ENCODE measurements around the gene GTPBP3. TPM values are rescaled to one million over a fixed set of nuclear protein-coding genes. Genes with fewer than 3 reads are reported as not detected.

GTPBP3 gene
- total RNA-seq, 2 experiments from 2014 or later, result 21.2 to 24.0 TPM

DNA sequence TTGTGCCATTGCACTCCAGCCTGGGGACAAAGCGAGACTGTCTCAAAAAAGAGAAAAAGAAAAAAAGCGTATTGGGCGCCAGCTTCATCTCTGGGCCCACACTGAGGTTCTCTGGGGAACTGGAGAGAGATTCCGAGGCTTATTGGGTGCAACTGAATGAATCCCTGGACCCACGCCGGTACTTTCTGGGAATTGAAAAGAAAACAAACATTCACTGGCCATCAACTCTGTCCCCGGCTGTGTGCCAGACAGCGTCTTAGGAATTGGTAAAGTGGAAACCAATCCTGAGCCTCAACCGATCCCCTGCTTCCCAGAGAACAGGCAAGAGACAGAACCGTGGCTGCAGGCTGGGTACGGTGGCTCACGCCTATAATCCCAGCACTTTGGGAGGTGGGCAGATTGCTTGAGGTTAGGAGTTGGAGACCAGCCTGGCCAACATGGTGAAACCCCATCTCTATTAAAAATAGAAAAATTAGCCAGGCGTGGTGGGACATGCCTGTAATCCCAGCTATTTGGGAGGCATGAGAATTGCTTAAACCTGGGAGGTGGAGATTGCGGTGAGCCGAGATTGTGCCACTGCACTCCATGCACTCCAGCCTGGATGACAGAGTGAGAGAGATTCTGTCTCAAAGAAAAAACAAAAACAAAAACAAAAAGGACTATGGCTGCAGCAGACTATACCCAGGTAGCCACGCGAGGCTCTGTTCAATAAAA, 11.3 kb upstream of the GTPBP3 start:
- ChIA-PET CTCF (interaction anchor here (2.2 to 3.5 kb wide), 2 partner anchors 21 to 34 kb away, joined by 10 to 13 read pairs; partner anchors contain the start of gene MRPL34), POLR2A (interaction anchor here (1.6 kb wide), 1 partner anchor 17 kb away, joined by 4 read pairs; the partner anchor contains the start of gene DDA1)
- no peak for ATAC-seq (ENCODE audit: poor library complexity)
- peaks cover 0 to 7% of the 10 kb centered on the region in 2 experiments for H3K9me3 ChIP-seq (ENCODE audit: control insufficient read depth in 1 of 2, insufficient read depth in 1 of 2, low read length in 2 of 2)
- H3K27ac Mint-ChIP-seq, result no peak overlapping the region
- H3K36me3 ChIP-seq (ENCODE audit: insufficient read depth, low read length), result peaks cover 7% of the 10 kb centered on the region
- H3K9me3 Mint-ChIP-seq, result no peaks in the 10 kb centered on the region
- intact Hi-C loops (cut with DNase I, micrococcal nuclease), result no loop called here
- peak overlapping the region; percentile 63 for H3K4me3 Mint-ChIP-seq
- TF ChIP-seq, protein P1, sequence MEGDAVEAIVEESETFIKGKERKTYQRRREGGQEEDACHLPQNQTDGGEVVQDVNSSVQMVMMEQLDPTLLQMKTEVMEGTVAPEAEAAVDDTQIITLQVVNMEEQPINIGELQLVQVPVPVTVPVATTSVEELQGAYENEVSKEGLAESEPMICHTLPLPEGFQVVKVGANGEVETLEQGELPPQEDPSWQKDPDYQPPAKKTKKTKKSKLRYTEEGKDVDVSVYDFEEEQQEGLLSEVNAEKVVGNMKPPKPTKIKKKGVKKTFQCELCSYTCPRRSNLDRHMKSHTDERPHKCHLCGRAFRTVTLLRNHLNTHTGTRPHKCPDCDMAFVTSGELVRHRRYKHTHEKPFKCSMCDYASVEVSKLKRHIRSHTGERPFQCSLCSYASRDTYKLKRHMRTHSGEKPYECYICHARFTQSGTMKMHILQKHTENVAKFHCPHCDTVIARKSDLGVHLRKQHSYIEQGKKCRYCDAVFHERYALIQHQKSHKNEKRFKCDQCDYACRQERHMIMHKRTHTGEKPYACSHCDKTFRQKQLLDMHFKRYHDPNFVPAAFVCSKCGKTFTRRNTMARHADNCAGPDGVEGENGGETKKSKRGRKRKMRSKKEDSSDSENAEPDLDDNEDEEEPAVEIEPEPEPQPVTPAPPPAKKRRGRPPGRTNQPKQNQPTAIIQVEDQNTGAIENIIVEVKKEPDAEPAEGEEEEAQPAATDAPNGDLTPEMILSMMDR (IDR thresholded peaks at IDR 0.05), result no peak
- H3K27me3 ChIP-seq (ENCODE audit: control insufficient read depth in 1 of 2, insufficient read depth in 2 of 2, low read length in 2 of 2), result no peaks in the 10 kb centered on the region
- H3K4me3 ChIP-seq (ENCODE audit: low read length), result no peak overlapping the region
- no peak for DNase-seq
- peaks cover 28% of the 10 kb centered on the region for H3K4me1 ChIP-seq (ENCODE audit: insufficient read depth, low read length)
- H3K4me1 Mint-ChIP-seq (ENCODE audit: low read depth), result peaks cover 15% of the 10 kb centered on the region
- no peak overlapping the region for H3K27ac ChIP-seq (ENCODE audit: low read depth in 1 of 2, low read length in 2 of 2)
- H3K36me3 Mint-ChIP-seq (ENCODE audit: low read depth), result peaks cover 8% of the 10 kb centered on the region
- H3K27me3 Mint-ChIP-seq, result no peaks in the 10 kb centered on the region

DNA sequence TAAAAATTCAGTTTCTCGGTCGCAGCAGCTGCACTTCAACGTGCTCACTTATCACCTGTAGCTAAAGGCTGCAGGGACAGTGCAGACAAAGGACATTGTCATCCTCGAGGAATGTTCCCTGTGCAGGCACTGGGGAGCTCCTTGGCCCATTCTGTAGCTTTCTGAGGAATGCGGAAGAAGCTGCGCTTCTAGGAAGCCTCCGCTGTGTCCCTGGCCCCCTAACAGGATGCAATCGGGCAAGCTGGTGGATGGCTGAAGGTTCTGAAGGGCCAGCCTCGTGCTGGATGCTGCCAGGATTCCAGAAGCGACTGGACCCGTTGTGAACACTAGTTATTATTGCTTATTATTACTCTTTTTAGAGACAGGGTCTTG, 10.8 kb upstream of the GTPBP3 start:
- Histone ChIP-seq H3K4me1 (ENCODE audit: insufficient read depth, low read length) (peaks cover 28% of the 10 kb centered on the region), H3K4me3 (ENCODE audit: low read length) (no peak overlapping the region), H3K9me3 (ENCODE audit: control insufficient read depth in 1 of 2, insufficient read depth in 1 of 2, low read length in 2 of 2) (peaks cover 0 to 7% of the 10 kb centered on the region in 2 experiments), H3K36me3 (ENCODE audit: insufficient read depth, low read length) (peaks cover 3% of the 10 kb centered on the region), H3K27me3 (ENCODE audit: control insufficient read depth in 1 of 2, insufficient read depth in 2 of 2, low read length in 2 of 2) (no peaks in the 10 kb centered on the region), H3K27ac (ENCODE audit: low read depth in 1 of 2, low read length in 2 of 2) (no peak overlapping the region)
- H3K4me1 Mint-ChIP-seq (ENCODE audit: low read depth), result peaks cover 15% of the 10 kb centered on the region
- ATAC-seq (ENCODE audit: poor library complexity) (no peak), DNase-seq (peak in 1 of 14 experiments; percentile 17)
- H3K9me3 Mint-ChIP-seq, result no peaks in the 10 kb centered on the region
- ChIA-PET CTCF (interaction anchor here (2.2 to 3.5 kb wide), 2 partner anchors 21 to 34 kb away, joined by 10 to 13 read pairs; partner anchors contain the start of gene MRPL34), POLR2A (interaction anchor here (1.6 kb wide), 1 partner anchor 17 kb away, joined by 4 read pairs; the partner anchor contains the start of gene DDA1)
- peak overlapping the region; percentile 63 for H3K4me3 Mint-ChIP-seq
- no peak overlapping the region for H3K27ac Mint-ChIP-seq
- no peaks in the 10 kb centered on the region for H3K27me3 Mint-ChIP-seq
- peaks cover 8% of the 10 kb centered on the region for H3K36me3 Mint-ChIP-seq (ENCODE audit: low read depth)
- TF ChIP-seq, protein P1 (IDR thresholded peaks at IDR 0.05), result no peak
- intact Hi-C loops (cut with DNase I, micrococcal nuclease), result no loop called here

DNA sequence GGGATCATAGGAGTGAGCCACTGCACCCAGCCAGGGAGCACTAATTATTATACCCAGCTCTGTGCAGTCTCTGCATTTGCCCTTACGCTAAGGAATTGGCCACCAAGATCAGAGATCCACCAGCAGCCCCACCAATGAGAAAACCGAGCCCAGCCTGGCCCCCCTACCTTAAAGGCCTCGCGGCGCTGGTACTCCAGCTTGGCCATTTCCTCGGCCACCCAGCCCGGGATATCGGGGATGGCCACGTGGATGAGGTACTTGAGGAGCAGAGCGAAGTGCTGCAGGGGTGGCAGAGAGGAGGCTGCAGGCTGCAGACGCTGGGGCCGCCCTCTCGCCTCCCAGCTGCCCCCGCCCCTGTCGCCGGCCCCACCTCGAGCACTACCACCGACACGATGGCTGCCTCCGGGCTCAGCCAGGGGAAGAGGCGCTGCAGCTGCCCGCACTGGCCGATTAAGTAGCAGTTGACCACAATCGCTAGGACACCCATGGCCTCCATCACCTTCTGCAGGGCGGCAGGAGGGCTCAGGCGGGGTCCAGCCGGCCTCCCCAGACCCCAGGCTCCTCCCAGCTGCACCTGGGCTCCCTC, 10.2 kb upstream of the GTPBP3 start:
- Histone ChIP-seq H3K4me1 (ENCODE audit: insufficient read depth, low read length) (peaks cover 28% of the 10 kb centered on the region), H3K9me3 (ENCODE audit: control insufficient read depth in 1 of 2, insufficient read depth in 1 of 2, low read length in 2 of 2) (peaks cover 0 to 7% of the 10 kb centered on the region in 2 experiments), H3K4me3 (ENCODE audit: low read length) (no peak overlapping the region), H3K27me3 (ENCODE audit: control insufficient read depth in 1 of 2, insufficient read depth in 2 of 2, low read length in 2 of 2) (no peaks in the 10 kb centered on the region), H3K27ac (ENCODE audit: low read depth in 1 of 2, low read length in 2 of 2) (no peak overlapping the region), H3K36me3 (ENCODE audit: insufficient read depth, low read length) (no peaks in the 10 kb centered on the region)
- H3K36me3 Mint-ChIP-seq (ENCODE audit: low read depth), result peaks cover 7% of the 10 kb centered on the region
- no peak for ATAC-seq (ENCODE audit: poor library complexity)
- H3K27ac Mint-ChIP-seq, result no peak overlapping the region
- POLR2A ChIA-PET, result interaction anchor here (1.8 kb wide), 1 partner anchor 21 kb away, joined by 9 read pairs; the partner anchor contains the start of gene MRPL34
- H3K27me3 Mint-ChIP-seq, result no peaks in the 10 kb centered on the region
- H3K4me3 Mint-ChIP-seq, result peak overlapping the region; percentile 63
- DNase-seq, result peak in 1 of 14 experiments; percentile 41
- H3K4me1 Mint-ChIP-seq (ENCODE audit: low read depth), result peaks cover 15% of the 10 kb centered on the region
- CTCF ChIA-PET, result interaction anchor here (2.2 to 3.5 kb wide), 2 partner anchors 22 to 35 kb away, joined by 10 to 13 read pairs; partner anchors contain the start of gene MRPL34
- intact Hi-C loops (cut with DNase I, micrococcal nuclease), result no loop called here
- TF ChIP-seq, protein P1 (IDR thresholded peaks at IDR 0.05), result no peak
- no peaks in the 10 kb centered on the region for H3K9me3 Mint-ChIP-seq
